HL-60 (cell line): ENCODE measurements around the gene SUPV3L1.

ENCODE experiments used
- DNase-seq, 2 experiments: peaks; one replicate each; pipeline ENCODE4 v3.0.0-alpha.2; 2010 to 2020; ENCODE audit warnings: low read depth in 1 of 2, low spot score in 1 of 2
- H3K27ac ChIP-seq: fragments of 250-450 bp; sonication (Bioruptor Pico); replicated peaks from 2 replicates; pipeline ENCODE4 v1.5.1; 2020; ENCODE audit warnings: mild to moderate bottlenecking, moderate library complexity
- H3K27me3 ChIP-seq: fragments of 250-450 bp; sonication (Bioruptor Pico); 2 replicates; pipeline ENCODE4 v1.5.1; 2021; ENCODE audit warnings: mild to moderate bottlenecking, moderate library complexity; ENCODE audit not compliant: insufficient read depth, poor library complexity, severe bottlenecking
- H3K4me3 ChIP-seq: replicated peaks from 2 replicates; pipeline ENCODE4 v1.5.1; 2011; ENCODE audit warnings: mild to moderate bottlenecking, control low read depth, low read length; ENCODE audit not compliant: insufficient read depth
- CTCF ChIP-seq: IDR thresholded peaks from one replicate; pipeline ENCODE4 v1.5.1; 2011; ENCODE audit warnings: low read length, control low read depth, inconsistent platforms; ENCODE audit not compliant: insufficient read depth
- GABPA ChIP-seq: IDR thresholded peaks from 2 replicates; pipeline ENCODE4 v1.6.1; 2012; ENCODE audit warnings: low read depth
- POLR2AphosphoS5 ChIP-seq: IDR thresholded peaks from 2 replicates; pipeline ENCODE4 v1.6.1; 2012; ENCODE audit warnings: low read depth
- SPI1 ChIP-seq: IDR thresholded peaks from 2 replicates; pipeline ENCODE4 v1.6.1; 2012; ENCODE audit warnings: low read depth, mild to moderate bottlenecking, borderline replicate concordance
- TF ChIP-seq, protein P1 (sequence below): IDR thresholded peaks from 2 replicates; pipeline ENCODE4 v1.6.1; 2012; ENCODE audit warnings: low read depth; ENCODE audit not compliant: insufficient replicate concordance

Gene SUPV3L1

DNA sequence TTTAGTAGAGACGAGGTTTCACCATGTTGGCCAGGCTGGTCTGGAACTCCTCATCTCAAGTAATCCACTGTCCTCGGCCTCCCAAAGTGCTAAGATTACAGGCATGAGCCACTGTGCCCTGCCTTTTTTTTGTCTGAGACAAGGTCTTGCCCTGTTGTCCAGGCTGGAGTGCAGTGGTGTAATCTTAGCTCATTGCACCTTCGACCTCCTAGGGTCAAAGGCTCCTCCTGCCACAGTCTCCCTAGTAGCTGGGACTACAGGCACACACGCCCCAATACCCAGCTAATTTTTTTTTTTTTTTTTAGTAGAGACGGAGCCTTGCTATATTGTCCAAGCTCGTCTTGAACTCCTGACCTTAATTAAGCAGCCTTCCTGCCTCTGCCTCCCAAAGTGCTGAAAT is 26.8 kb upstream of the SUPV3L1 start:
- no peaks in the 10 kb centered on the region for H3K27me3 ChIP-seq
- no peak overlapping the region for H3K27ac ChIP-seq
- DNase-seq = no peak
- TF ChIP-seq, protein P1, sequence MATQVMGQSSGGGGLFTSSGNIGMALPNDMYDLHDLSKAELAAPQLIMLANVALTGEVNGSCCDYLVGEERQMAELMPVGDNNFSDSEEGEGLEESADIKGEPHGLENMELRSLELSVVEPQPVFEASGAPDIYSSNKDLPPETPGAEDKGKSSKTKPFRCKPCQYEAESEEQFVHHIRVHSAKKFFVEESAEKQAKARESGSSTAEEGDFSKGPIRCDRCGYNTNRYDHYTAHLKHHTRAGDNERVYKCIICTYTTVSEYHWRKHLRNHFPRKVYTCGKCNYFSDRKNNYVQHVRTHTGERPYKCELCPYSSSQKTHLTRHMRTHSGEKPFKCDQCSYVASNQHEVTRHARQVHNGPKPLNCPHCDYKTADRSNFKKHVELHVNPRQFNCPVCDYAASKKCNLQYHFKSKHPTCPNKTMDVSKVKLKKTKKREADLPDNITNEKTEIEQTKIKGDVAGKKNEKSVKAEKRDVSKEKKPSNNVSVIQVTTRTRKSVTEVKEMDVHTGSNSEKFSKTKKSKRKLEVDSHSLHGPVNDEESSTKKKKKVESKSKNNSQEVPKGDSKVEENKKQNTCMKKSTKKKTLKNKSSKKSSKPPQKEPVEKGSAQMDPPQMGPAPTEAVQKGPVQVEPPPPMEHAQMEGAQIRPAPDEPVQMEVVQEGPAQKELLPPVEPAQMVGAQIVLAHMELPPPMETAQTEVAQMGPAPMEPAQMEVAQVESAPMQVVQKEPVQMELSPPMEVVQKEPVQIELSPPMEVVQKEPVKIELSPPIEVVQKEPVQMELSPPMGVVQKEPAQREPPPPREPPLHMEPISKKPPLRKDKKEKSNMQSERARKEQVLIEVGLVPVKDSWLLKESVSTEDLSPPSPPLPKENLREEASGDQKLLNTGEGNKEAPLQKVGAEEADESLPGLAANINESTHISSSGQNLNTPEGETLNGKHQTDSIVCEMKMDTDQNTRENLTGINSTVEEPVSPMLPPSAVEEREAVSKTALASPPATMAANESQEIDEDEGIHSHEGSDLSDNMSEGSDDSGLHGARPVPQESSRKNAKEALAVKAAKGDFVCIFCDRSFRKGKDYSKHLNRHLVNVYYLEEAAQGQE = no peak
- TF ChIP-seq POLR2AphosphoS5 (no peak), CTCF (no peak), GABPA (no peak), SPI1 (no peak)
- H3K4me3 ChIP-seq = no peak overlapping the region

- Histone ChIP-seq H3K27me3 (no peaks in the 10 kb centered on the region), H3K27ac (no peak overlapping the region), H3K4me3 (no peak overlapping the region)
- TF ChIP-seq, protein P1 = no peak
- DNase-seq = no peak
These were observed 19.2 kb upstream of the SUPV3L1 start for GRCh38 chr10:69160809-69161241.

DNA sequence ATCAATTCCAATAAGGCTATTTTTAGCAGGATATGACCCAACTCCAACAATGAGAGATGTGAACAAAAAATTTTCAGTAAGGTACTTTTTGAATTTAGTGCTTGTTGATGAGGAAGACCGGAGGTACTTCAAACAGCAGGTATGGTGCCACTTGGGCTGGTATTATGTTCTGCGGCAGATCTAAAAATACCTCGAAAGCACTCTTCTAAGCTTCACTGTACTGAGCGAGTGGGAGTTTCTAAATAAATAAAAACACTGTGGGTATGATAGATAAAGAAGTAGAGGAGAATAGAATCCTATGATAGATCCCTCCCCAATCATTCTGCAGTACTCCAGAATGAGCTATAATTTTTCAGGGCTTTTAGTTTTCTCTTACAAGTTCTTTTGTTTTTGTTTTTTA is 11.5 kb upstream of the SUPV3L1 start:
- TF ChIP-seq CTCF (no peak), SPI1 (no peak), GABPA (no peak), POLR2AphosphoS5 (no peak)
- TF ChIP-seq, protein P1 = no peak

More for the DNA sequence above, 11.5 kb upstream of the SUPV3L1 start:
- H3K27me3 ChIP-seq = no peaks in the 10 kb centered on the region
- no peak for DNase-seq
- no peak overlapping the region for H3K4me3 ChIP-seq
- H3K27ac ChIP-seq = no peak overlapping the region
